Tibial nerve (tissue), 4 donors: ENCODE results near the gene ABCA5.

Experiments
- EP300 ChIP-seq, 2 donors: sonication (generic); formaldehyde crosslinking; IDR thresholded peaks; one replicate each; pipeline ENCODE4 v1.6.1; 2017; ENCODE audit warnings: antibody characterized with exemption in 2 of 2, mild to moderate bottlenecking in 1 of 2
- POLR2A ChIP-seq, 2 donors: fragments of 450-650 bp; IDR thresholded peaks; one replicate each; pipeline ENCODE4 v1.6.1; 2017; ENCODE audit warnings: antibody characterized with exemption in 2 of 2, mild to moderate bottlenecking in 2 of 2, moderate library complexity in 2 of 2
- TF ChIP-seq, protein P1 (sequence below), 5 experiments: fragments of 200-600 bp in 3 of 5; fragments of 450-650 bp in 2 of 5; sonication (generic) in 3 of 5; IDR thresholded peaks; one replicate each; pipeline ENCODE4 v1.5.1; 2016 to 2019; ENCODE audit warnings: antibody characterized with exemption in 5 of 5, mild to moderate bottlenecking in 3 of 5, moderate library complexity in 2 of 5

DNA sequence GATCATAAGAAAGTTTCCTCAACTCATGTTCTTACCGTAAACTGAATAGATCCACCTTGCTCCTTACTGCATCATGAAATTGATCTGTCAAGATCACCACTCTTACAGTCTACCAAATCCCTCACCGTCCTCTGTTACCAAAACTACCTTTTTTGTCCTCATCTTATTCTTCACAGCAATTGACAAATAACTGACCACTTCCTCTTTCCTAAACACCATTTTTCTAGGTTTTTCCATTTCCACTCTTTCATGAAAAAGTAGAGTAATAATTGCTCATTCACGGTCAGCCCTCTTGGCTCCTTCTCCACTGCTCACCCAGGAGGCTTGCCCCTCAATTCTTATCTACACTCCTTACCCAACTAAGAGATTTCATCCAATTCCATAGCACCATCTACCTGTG is 44.9 kb downstream of the ABCA5 start:
- no peak for TF ChIP-seq POLR2A (IDR thresholded peaks at IDR 0.05)
- TF ChIP-seq, protein P1, sequence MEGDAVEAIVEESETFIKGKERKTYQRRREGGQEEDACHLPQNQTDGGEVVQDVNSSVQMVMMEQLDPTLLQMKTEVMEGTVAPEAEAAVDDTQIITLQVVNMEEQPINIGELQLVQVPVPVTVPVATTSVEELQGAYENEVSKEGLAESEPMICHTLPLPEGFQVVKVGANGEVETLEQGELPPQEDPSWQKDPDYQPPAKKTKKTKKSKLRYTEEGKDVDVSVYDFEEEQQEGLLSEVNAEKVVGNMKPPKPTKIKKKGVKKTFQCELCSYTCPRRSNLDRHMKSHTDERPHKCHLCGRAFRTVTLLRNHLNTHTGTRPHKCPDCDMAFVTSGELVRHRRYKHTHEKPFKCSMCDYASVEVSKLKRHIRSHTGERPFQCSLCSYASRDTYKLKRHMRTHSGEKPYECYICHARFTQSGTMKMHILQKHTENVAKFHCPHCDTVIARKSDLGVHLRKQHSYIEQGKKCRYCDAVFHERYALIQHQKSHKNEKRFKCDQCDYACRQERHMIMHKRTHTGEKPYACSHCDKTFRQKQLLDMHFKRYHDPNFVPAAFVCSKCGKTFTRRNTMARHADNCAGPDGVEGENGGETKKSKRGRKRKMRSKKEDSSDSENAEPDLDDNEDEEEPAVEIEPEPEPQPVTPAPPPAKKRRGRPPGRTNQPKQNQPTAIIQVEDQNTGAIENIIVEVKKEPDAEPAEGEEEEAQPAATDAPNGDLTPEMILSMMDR (IDR thresholded peaks at IDR 0.05): no peak
- TF ChIP-seq EP300 (IDR thresholded peaks at IDR 0.05): no peak
